IPS-NIHi7 (cell line): ENCODE results near the gene GIGYF2.

Experiments used
- DNase-seq: peaks from one replicate; pipeline ENCODE4 v3.0.0; 2012; ENCODE audit warnings: mixed read lengths; ENCODE audit errors: extremely low spot score

The GIGYF2 gene

GRCh38 chr2:232761301-232761907 lies 64.3 kb downstream of the GIGYF2 start:
- DNase-seq = peak; percentile 22

GRCh38 chr2:232767866-232768265 lies 70.7 kb downstream of the GIGYF2 start:
- no peak for DNase-seq

- no peak for DNase-seq
Measured at GRCh38 chr2:232770207-232770606, 73.1 kb downstream of the GIGYF2 start.

- no peak for DNase-seq
Measured at GRCh38 chr2:232771870-232772269, 74.7 kb downstream of the GIGYF2 start.

- DNase-seq = no peak
Measured at GRCh38 chr2:232772531-232772930, 75.4 kb downstream of the GIGYF2 start.

GRCh38 chr2:232773815-232774214 lies 76.7 kb downstream of the GIGYF2 start:
- DNase-seq = no peak

GRCh38 chr2:232776435-232776834 lies 79.3 kb downstream of the GIGYF2 start, which contains the start of gene KCNJ13:
TSS of gene KCNJ13 (minus strand) at chr2:232776565. CDS start at chr2:232771362, 5,203 bp downstream.
- peak; percentile 63 for DNase-seq

- DNase-seq = no peak
Measured at GRCh38 chr2:232777276-232777675, 80.1 kb downstream of the GIGYF2 start.

GRCh38 chr2:232779465-232779864 lies 82.3 kb downstream of the GIGYF2 start:
- DNase-seq = no peak

- no peak for DNase-seq
Measured at GRCh38 chr2:232779934-232780333, 82.8 kb downstream of the GIGYF2 start.

- no peak for DNase-seq
Measured at GRCh38 chr2:232781765-232782164, 84.6 kb downstream of the GIGYF2 start.

GRCh38 chr2:232783278-232783677 lies 86.1 kb downstream of the GIGYF2 start:
- DNase-seq = no peak

GRCh38 chr2:232787806-232788205 lies 90.7 kb downstream of the GIGYF2 start:
- DNase-seq = no peak

- DNase-seq = no peak
Measured at GRCh38 chr2:232789082-232789481, 92.0 kb downstream of the GIGYF2 start.

- DNase-seq = no peak
Measured at GRCh38 chr2:232791518-232791917, 94.4 kb downstream of the GIGYF2 start.

GRCh38 chr2:232793271-232793670 lies 96.1 kb downstream of the GIGYF2 start:
- no peak for DNase-seq

GRCh38 chr2:232794981-232795380 lies 97.8 kb downstream of the GIGYF2 start:
- DNase-seq = no peak

GRCh38 chr2:232795920-232796319 lies 98.8 kb downstream of the GIGYF2 start:
- no peak for DNase-seq

GRCh38 chr2:232798187-232798586 lies 101.1 kb downstream of the GIGYF2 start:
- DNase-seq = no peak

- DNase-seq = no peak
Measured at GRCh38 chr2:232800166-232800565, 103.0 kb downstream of the GIGYF2 start.

- no peak for DNase-seq
Measured at GRCh38 chr2:232802091-232802490, 105.0 kb downstream of the GIGYF2 start.

- no peak for DNase-seq
Measured at GRCh38 chr2:232809349-232810124, 112.4 kb downstream of the GIGYF2 start.

- no peak for DNase-seq
Measured at GRCh38 chr2:232810444-232810843, 113.3 kb downstream of the GIGYF2 start.
